ENCODE measurements around the gene LYZL4.

DNA sequence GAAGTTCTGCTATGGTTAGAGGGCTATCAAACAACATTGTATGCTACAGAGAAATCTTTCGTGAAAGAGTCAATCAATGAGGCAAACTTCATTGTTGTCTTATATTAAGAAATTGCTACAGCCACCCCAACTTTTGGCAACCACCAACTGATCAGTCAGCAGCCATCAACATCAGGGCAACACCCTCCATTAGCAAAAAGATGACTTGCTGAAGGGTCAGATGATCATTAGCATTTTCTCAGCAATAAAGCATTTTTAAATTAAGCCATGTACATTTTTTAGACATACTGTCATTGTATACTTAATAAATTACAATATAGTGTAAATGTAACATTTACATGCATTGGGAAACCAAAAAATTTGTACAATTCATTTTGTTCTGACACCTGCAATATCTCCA lies 53.1 kb downstream of the LYZL4 start:
- TF ChIP-seq CTCF (conservative IDR thresholded peaks at IDR 0.05; ENCODE audit: low read depth, low read length) (no peak), EZH2phosphoT487 (IDR thresholded peaks at IDR 0.05; ENCODE audit: borderline replicate concordance, low read length) (no peak), EZH2 (IDR thresholded peaks at IDR 0.05; ENCODE audit: low read length, unreplicated experiment) (no peak)
